ENCODE results near the gene PPP1R2. TPM values are rescaled to one million over a fixed set of nuclear protein-coding genes. Genes with fewer than 3 reads are reported as not detected.

PPP1R2 gene
- total RNA-seq, 2 donors from 2014 or later: 24.2 to 30.7 TPM

DNA sequence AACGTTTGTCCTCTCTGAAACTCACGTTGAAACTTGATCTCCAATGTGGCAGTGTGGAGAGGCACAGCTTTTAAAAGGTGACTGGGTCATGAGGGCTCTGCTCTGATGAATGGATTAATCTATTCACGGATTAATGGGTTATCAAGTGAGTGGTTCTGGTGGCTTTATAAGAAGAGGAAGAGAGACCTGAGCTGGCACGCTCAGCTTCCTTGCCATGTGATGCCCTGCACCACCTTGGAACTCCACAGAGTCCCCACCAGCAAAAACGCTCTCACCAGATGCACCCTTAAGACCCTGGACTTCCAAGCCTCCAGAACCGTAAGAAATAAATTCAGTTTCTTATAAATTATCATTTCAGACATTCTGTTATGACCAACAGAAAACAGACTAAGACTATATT, 2.6 kb downstream of the PPP1R2 start:
- TF ChIP-seq, protein P1, sequence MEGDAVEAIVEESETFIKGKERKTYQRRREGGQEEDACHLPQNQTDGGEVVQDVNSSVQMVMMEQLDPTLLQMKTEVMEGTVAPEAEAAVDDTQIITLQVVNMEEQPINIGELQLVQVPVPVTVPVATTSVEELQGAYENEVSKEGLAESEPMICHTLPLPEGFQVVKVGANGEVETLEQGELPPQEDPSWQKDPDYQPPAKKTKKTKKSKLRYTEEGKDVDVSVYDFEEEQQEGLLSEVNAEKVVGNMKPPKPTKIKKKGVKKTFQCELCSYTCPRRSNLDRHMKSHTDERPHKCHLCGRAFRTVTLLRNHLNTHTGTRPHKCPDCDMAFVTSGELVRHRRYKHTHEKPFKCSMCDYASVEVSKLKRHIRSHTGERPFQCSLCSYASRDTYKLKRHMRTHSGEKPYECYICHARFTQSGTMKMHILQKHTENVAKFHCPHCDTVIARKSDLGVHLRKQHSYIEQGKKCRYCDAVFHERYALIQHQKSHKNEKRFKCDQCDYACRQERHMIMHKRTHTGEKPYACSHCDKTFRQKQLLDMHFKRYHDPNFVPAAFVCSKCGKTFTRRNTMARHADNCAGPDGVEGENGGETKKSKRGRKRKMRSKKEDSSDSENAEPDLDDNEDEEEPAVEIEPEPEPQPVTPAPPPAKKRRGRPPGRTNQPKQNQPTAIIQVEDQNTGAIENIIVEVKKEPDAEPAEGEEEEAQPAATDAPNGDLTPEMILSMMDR (conservative IDR thresholded peaks at IDR 0.05): no peak
- WGBS, 2 experiments (ENCODE audit: insufficient coverage in 1 of 2, insufficient read length in 1 of 2): 76 to 85% methylated on average over 3 to 6 of the region's 6 CpGs
- Histone ChIP-seq H3K9me3 (ENCODE audit: control insufficient read depth, low read length) (no peaks in the 10 kb centered on the region), H3K27me3 (ENCODE audit: control insufficient read depth, insufficient read depth, low read length, poor library complexity, severe bottlenecking) (peaks cover 13% of the 10 kb centered on the region), H3K9ac (ENCODE audit: extremely low read depth, low read length, poor library complexity, severe bottlenecking) (no peak overlapping the region), H3K27ac (ENCODE audit: low read depth, low read length) (no peak overlapping the region), H3K4me1 (ENCODE audit: control insufficient read depth, insufficient read depth, low read length) (peaks cover 3% of the 10 kb centered on the region), H3K36me3 (ENCODE audit: control insufficient read depth, insufficient read depth, low read length) (no peaks in the 10 kb centered on the region), H3K4me3 (ENCODE audit: low read length) (peak overlapping the region; percentile 93)
- Mint-ChIP-seq H3K9me3 (no peaks in the 10 kb centered on the region), H3K27me3 (ENCODE audit: insufficient read depth) (peaks cover 22% of the 10 kb centered on the region), H3K4me1 (peaks cover 24% of the 10 kb centered on the region), H3K27ac (no peak overlapping the region), H3K36me3 (ENCODE audit: low read depth) (no peaks in the 10 kb centered on the region), H3K4me3 (no peak overlapping the region)
- DNase-seq: no peak

DNA sequence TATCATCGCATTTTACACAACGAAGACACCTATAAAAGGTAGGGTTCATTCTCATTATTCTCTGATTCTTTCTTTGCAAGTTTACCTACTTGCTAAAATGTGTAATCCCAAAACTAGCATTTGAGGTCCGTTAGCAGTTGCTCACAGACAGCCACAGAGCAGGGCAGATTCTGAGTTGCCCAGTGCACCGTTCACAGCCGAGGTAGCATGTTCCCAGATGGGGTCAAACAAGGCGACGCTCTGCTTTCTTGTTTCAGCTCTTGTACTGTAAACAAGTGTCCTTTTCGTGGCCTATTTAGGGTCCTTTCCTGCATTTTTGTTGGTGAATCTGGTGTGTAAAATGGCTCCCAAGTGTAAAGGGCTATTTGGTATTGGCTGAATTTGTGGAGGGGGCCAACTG, 3.1 kb downstream of the PPP1R2 start:
- no peak for DNase-seq
- Histone ChIP-seq H3K27me3 (ENCODE audit: control insufficient read depth, insufficient read depth, low read length, poor library complexity, severe bottlenecking) (peaks cover 13% of the 10 kb centered on the region), H3K9me3 (ENCODE audit: control insufficient read depth, low read length) (no peaks in the 10 kb centered on the region), H3K4me3 (ENCODE audit: low read length) (no peak overlapping the region), H3K36me3 (ENCODE audit: control insufficient read depth, insufficient read depth, low read length) (no peaks in the 10 kb centered on the region), H3K27ac (ENCODE audit: low read depth, low read length) (no peak overlapping the region), H3K9ac (ENCODE audit: extremely low read depth, low read length, poor library complexity, severe bottlenecking) (no peak overlapping the region), H3K4me1 (ENCODE audit: control insufficient read depth, insufficient read depth, low read length) (peaks cover 3% of the 10 kb centered on the region)
- Mint-ChIP-seq H3K27ac (no peak overlapping the region), H3K4me3 (no peak overlapping the region), H3K27me3 (ENCODE audit: insufficient read depth) (peaks cover 17% of the 10 kb centered on the region), H3K36me3 (ENCODE audit: low read depth) (no peaks in the 10 kb centered on the region), H3K9me3 (no peaks in the 10 kb centered on the region), H3K4me1 (peaks cover 24% of the 10 kb centered on the region)
- TF ChIP-seq, protein P1 (conservative IDR thresholded peaks at IDR 0.05): no peak
- WGBS, 2 experiments (ENCODE audit: insufficient coverage in 1 of 2, insufficient read length in 1 of 2): 92 to 94% methylated on average over 8 of the region's 8 CpGs

DNA sequence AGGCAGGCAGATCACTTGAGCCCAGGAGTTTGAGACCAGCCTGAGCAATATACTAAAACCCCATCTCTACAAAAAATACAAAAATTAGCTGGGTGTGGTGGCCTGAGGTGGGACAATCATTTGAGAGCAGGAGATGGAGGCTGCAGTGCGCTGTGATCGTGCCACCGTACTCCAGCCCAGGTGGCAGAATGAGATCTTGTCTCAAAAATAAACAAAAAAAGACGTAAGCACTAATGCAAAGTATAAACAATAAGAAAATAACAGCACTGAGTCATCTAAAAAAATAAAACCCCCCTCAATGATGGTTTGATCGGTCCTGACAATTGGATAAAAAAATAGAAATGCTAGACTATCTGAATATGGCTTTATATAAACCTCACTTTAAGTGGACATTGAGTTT, 3.6 kb downstream of the PPP1R2 start:
- H3K4me1 Mint-ChIP-seq: peaks cover 24% of the 10 kb centered on the region
- Histone ChIP-seq H3K4me1 (ENCODE audit: control insufficient read depth, insufficient read depth, low read length) (peaks cover 3% of the 10 kb centered on the region), H3K4me3 (ENCODE audit: low read length) (no peak overlapping the region), H3K9ac (ENCODE audit: extremely low read depth, low read length, poor library complexity, severe bottlenecking) (no peak overlapping the region), H3K36me3 (ENCODE audit: control insufficient read depth, insufficient read depth, low read length) (no peaks in the 10 kb centered on the region), H3K9me3 (ENCODE audit: control insufficient read depth, low read length) (no peaks in the 10 kb centered on the region), H3K27me3 (ENCODE audit: control insufficient read depth, insufficient read depth, low read length, poor library complexity, severe bottlenecking) (peaks cover 9% of the 10 kb centered on the region), H3K27ac (ENCODE audit: low read depth, low read length) (no peak overlapping the region)
- TF ChIP-seq, protein P1 (conservative IDR thresholded peaks at IDR 0.05): no peak
- no peak overlapping the region for H3K4me3 Mint-ChIP-seq
- WGBS, 2 experiments (ENCODE audit: insufficient coverage in 1 of 2, insufficient read length in 1 of 2): 92 to 96% methylated on average over 3 to 5 of the region's 5 CpGs
- H3K36me3 Mint-ChIP-seq (ENCODE audit: low read depth): no peaks in the 10 kb centered on the region
- H3K9me3 Mint-ChIP-seq: peaks cover 2% of the 10 kb centered on the region
- H3K27me3 Mint-ChIP-seq (ENCODE audit: insufficient read depth): peaks cover 12% of the 10 kb centered on the region
- no peak for DNase-seq
- H3K27ac Mint-ChIP-seq: peak overlapping the region; percentile 48
